ENCODE measurements around the gene ELMO1.

The ELMO1 gene

GRCh38 chr7:37394158-37394557 lies 54.5 kb downstream of the ELMO1 start:
- TF ChIP-seq GATA1 (IDR thresholded peaks at IDR 0.05; ENCODE audit: low read depth, low read length) (no peak), POLR2A (IDR thresholded peaks at IDR 0.05; ENCODE audit: low read length) (no peak)
- DNase-seq: no peak

- no peak for TF ChIP-seq GATA1 (IDR thresholded peaks at IDR 0.05; ENCODE audit: low read depth, low read length)
- TF ChIP-seq POLR2A (IDR thresholded peaks at IDR 0.05; ENCODE audit: low read length): no peak
Observed at GRCh38 chr7:37393476-37393875, 55.2 kb downstream of the ELMO1 start.

GRCh38 chr7:37392673-37393017 lies 56.0 kb downstream of the ELMO1 start:
- no peak for TF ChIP-seq POLR2A (IDR thresholded peaks at IDR 0.05; ENCODE audit: low read length)
- no peak for TF ChIP-seq GATA1 (IDR thresholded peaks at IDR 0.05; ENCODE audit: low read depth, low read length)
- no peak for DNase-seq

More at GRCh38 chr7:37393476-37393875, 55.2 kb downstream of the ELMO1 start:
- DNase-seq: no peak

GRCh38 chr7:37391791-37392672 lies 56.6 kb downstream of the ELMO1 start:
- TF ChIP-seq POLR2A (IDR thresholded peaks at IDR 0.05; ENCODE audit: low read length) (no peak), GATA1 (IDR thresholded peaks at IDR 0.05; ENCODE audit: low read depth, low read length) (no peak)
- no peak for DNase-seq

- no peak for TF ChIP-seq POLR2A (IDR thresholded peaks at IDR 0.05; ENCODE audit: low read length)
- no peak for TF ChIP-seq GATA1 (IDR thresholded peaks at IDR 0.05; ENCODE audit: low read depth, low read length)
- no peak for DNase-seq
Observed at GRCh38 chr7:37390114-37390513, 58.5 kb downstream of the ELMO1 start.

GRCh38 chr7:37388811-37389210 lies 59.9 kb downstream of the ELMO1 start:
- DNase-seq: no peak
- TF ChIP-seq POLR2A (IDR thresholded peaks at IDR 0.05; ENCODE audit: low read length) (no peak), GATA1 (IDR thresholded peaks at IDR 0.05; ENCODE audit: low read depth, low read length) (no peak)

- DNase-seq: no peak
- no peak for TF ChIP-seq GATA1 (IDR thresholded peaks at IDR 0.05; ENCODE audit: low read depth, low read length)
- no peak for TF ChIP-seq POLR2A (IDR thresholded peaks at IDR 0.05; ENCODE audit: low read length)
Observed at GRCh38 chr7:37385787-37386186, 62.9 kb downstream of the ELMO1 start.

GRCh38 chr7:37382546-37383088 lies 66.0 kb downstream of the ELMO1 start:
- no peak for DNase-seq
- no peak for TF ChIP-seq POLR2A (IDR thresholded peaks at IDR 0.05; ENCODE audit: low read length)
- TF ChIP-seq GATA1 (IDR thresholded peaks at IDR 0.05; ENCODE audit: low read depth, low read length): no peak

GRCh38 chr7:37380831-37381230 lies 67.8 kb downstream of the ELMO1 start:
- DNase-seq: no peak

GRCh38 chr7:37379546-37380277 lies 69.0 kb downstream of the ELMO1 start:
- no peak for DNase-seq
- no peak for TF ChIP-seq POLR2A (IDR thresholded peaks at IDR 0.05; ENCODE audit: low read length)
- TF ChIP-seq GATA1 (IDR thresholded peaks at IDR 0.05; ENCODE audit: low read depth, low read length): no peak

More at GRCh38 chr7:37380831-37381230, 67.8 kb downstream of the ELMO1 start:
- TF ChIP-seq POLR2A (IDR thresholded peaks at IDR 0.05; ENCODE audit: low read length) (no peak), GATA1 (IDR thresholded peaks at IDR 0.05; ENCODE audit: low read depth, low read length) (no peak)

GRCh38 chr7:37377231-37377630 lies 71.4 kb downstream of the ELMO1 start:
- DNase-seq: no peak
- TF ChIP-seq POLR2A (IDR thresholded peaks at IDR 0.05; ENCODE audit: low read length) (no peak), GATA1 (IDR thresholded peaks at IDR 0.05; ENCODE audit: low read depth, low read length) (no peak)

- DNase-seq: no peak
- TF ChIP-seq POLR2A (IDR thresholded peaks at IDR 0.05; ENCODE audit: low read length) (no peak), GATA1 (IDR thresholded peaks at IDR 0.05; ENCODE audit: low read depth, low read length) (no peak)
Observed at GRCh38 chr7:37376386-37376785, 72.3 kb downstream of the ELMO1 start.

GRCh38 chr7:37372750-37373149 lies 75.9 kb downstream of the ELMO1 start:
- no peak for DNase-seq

GRCh38 chr7:37371755-37372154 lies 76.9 kb downstream of the ELMO1 start:
- TF ChIP-seq POLR2A (IDR thresholded peaks at IDR 0.05; ENCODE audit: low read length): no peak
- TF ChIP-seq GATA1 (IDR thresholded peaks at IDR 0.05; ENCODE audit: low read depth, low read length): no peak
- DNase-seq: no peak

More at GRCh38 chr7:37372750-37373149, 75.9 kb downstream of the ELMO1 start:
- TF ChIP-seq POLR2A (IDR thresholded peaks at IDR 0.05; ENCODE audit: low read length) (no peak), GATA1 (IDR thresholded peaks at IDR 0.05; ENCODE audit: low read depth, low read length) (no peak)
